ENCODE results near the gene MYD88.

- TF ChIP-seq ELF1 (IDR thresholded peaks at IDR 0.05; ENCODE audit: borderline replicate concordance, low read depth) (no peak), MAX (IDR thresholded peaks at IDR 0.05) (no peak)
Measured at GRCh38 chr3:38164643-38164951, 26.1 kb downstream of the MYD88 start.
